HCT116 (cell line): ENCODE measurements around the gene WFDC5. TPM values are rescaled to one million over a fixed set of nuclear protein-coding genes. Genes with fewer than 3 reads are reported as not detected.

Experiments
- ATAC-seq: fragments of 200-7000 bp; cut with Tn5 transposase; 2 replicates; pipeline ENCODE4 v1.9.1; 2020; ENCODE audit warnings: mild to moderate bottlenecking, moderate library complexity
- BruUV-seq: library from RNA; stranded (reverse); fragments of 400-500 nt; replicated peaks from 2 replicates; lab custom pipeline; 2021; lab: Mats Ljungman, UMichigan
- CTCF ChIA-PET: fragments of 300-600 bp; sonication (Branson Sonifier 250); formaldehyde crosslinking; loops from one replicate; lab custom pipeline; 2021; ENCODE audit warnings: antibody characterized with exemption; lab: Charles Lee
- POLR2A ChIA-PET: fragments of 300-600, 350-600 bp; sonication (Branson Sonifier 250); formaldehyde crosslinking; loops from one replicate; lab custom pipeline; 2021; ENCODE audit warnings: antibody characterized with exemption; lab: Charles Lee
- RAD21 ChIA-PET, 2 experiments: fragments of 300-600 bp; sonication (Branson Sonifier 250); formaldehyde crosslinking; loops; one replicate each; lab custom pipeline; 2023; ENCODE audit warnings: low total read pairs in 2 of 2; ENCODE audit not compliant: uncharacterized antibody in 2 of 2, unreplicated experiment in 2 of 2, low non-redundant PET in 1 of 2; lab: Charles Lee
- DNase-seq: peaks from one replicate; pipeline ENCODE4 v3.0.0-alpha.2; 2010; ENCODE audit warnings: low read depth, low spot score
- H2AFZ ChIP-seq: fragments of 200-600 bp; shearing (Covaris generic), sonication (generic); 2 replicates; pipeline ENCODE4 v1.6.1; 2017; ENCODE audit warnings: low read depth, mixed run types, mixed read lengths, antibody characterized with exemption, low read length; ENCODE audit not compliant: poor library complexity, severe bottlenecking
- H3K27ac ChIP-seq: 2 replicates; pipeline ENCODE4 v1.5.1; 2012; ENCODE audit warnings: low read depth, low read length
- H3K27me3 ChIP-seq: fragments of 200-600 bp; sonication (generic); 2 replicates; pipeline ENCODE4 v1.6.1; 2016; ENCODE audit warnings: mixed run types, low read length, mixed read lengths; ENCODE audit not compliant: insufficient read depth
- H3K36me3 ChIP-seq, 2 experiments: fragments of 200-500 bp in 1 of 2; fragments of 200-600 bp in 1 of 2; sonication (Bioruptor generic) in 1 of 2; sonication (generic) in 1 of 2; 2 replicates each; pipeline versions ENCODE4 v1.5.1 to v1.6.1; 2014 to 2016; ENCODE audit warnings: low read length in 2 of 2, inconsistent platforms in 1 of 2, mixed read lengths in 1 of 2, mixed run types in 1 of 2; ENCODE audit not compliant: insufficient read depth in 2 of 2, control insufficient read depth in 1 of 2
- H3K4me1 ChIP-seq, 2 experiments: fragments of 200-600 bp in 1 of 2; sonication (generic) in 1 of 2; 2 replicates each; pipeline versions ENCODE4 v1.5.1 to v1.6.1; 2012 to 2017; ENCODE audit warnings: low read length in 2 of 2, inconsistent platforms in 1 of 2, mild to moderate bottlenecking in 1 of 2, mixed read lengths in 1 of 2, mixed run types in 1 of 2, moderate library complexity in 1 of 2; ENCODE audit not compliant: insufficient read depth in 2 of 2, control insufficient read depth in 1 of 2
- H3K4me2 ChIP-seq: fragments of 200-600 bp; sonication (generic); 2 replicates; pipeline ENCODE4 v1.6.1; 2017; ENCODE audit warnings: mixed run types, low read length, mixed read lengths
- H3K4me3 ChIP-seq, 2 experiments: fragments of 200-600 bp in 1 of 2; sonication (generic) in 1 of 2; replicated peaks in 1 of 2; 2 replicates each; pipeline ENCODE4 v1.5.1; 2011 to 2016; ENCODE audit warnings: low read length in 2 of 2, control low read depth in 1 of 2, low read depth in 1 of 2, mild to moderate bottlenecking in 1 of 2, mixed read lengths in 1 of 2, mixed run types in 1 of 2
- H3K79me2 ChIP-seq: fragments of 200-600 bp; sonication (generic); 2 replicates; pipeline ENCODE4 v1.6.1; 2017; ENCODE audit warnings: mild to moderate bottlenecking, mixed run types, low read length, moderate library complexity, mixed read lengths; ENCODE audit not compliant: insufficient read depth
- H3K9ac ChIP-seq: fragments of 200-600 bp; sonication (generic); 2 replicates; pipeline ENCODE4 v1.6.1; 2016; ENCODE audit warnings: low read length, mixed read lengths
- H3K9me2 ChIP-seq: fragments of 200-600 bp; sonication (generic), shearing (Covaris generic); 2 replicates; pipeline ENCODE4 v1.6.1; 2017; ENCODE audit warnings: mixed run types, mild to moderate bottlenecking, moderate library complexity; ENCODE audit not compliant: insufficient read depth
- H3K9me3 ChIP-seq, 2 experiments: fragments of 200-500 bp in 1 of 2; fragments of 200-600 bp in 1 of 2; sonication (Bioruptor generic) in 1 of 2; sonication (generic) in 1 of 2; 2 replicates each; pipeline ENCODE4 v1.6.1; 2014 to 2017; ENCODE audit warnings: low read length in 2 of 2, mixed read lengths in 2 of 2, inconsistent platforms in 1 of 2, low read depth in 1 of 2, mild to moderate bottlenecking in 1 of 2, mixed run types in 1 of 2, moderate library complexity in 1 of 2; ENCODE audit not compliant: control insufficient read depth in 1 of 2, insufficient read depth in 1 of 2
- H4K20me1 ChIP-seq: fragments of 200-600 bp; sonication (generic), shearing (Covaris generic); 2 replicates; pipeline ENCODE4 v1.6.1; 2017; ENCODE audit warnings: mixed run types, mild to moderate bottlenecking, moderate library complexity; ENCODE audit not compliant: insufficient read depth
- EGR1 ChIP-seq: IDR thresholded peaks from 2 replicates; pipeline ENCODE4 v1.6.1; 2012; ENCODE audit warnings: low read depth
- ELF1 ChIP-seq: IDR thresholded peaks from 2 replicates; pipeline ENCODE4 v1.6.1; 2012; ENCODE audit warnings: low read depth, borderline replicate concordance
- EZH2phosphoT487 ChIP-seq: fragments of 200-600 bp; IDR thresholded peaks from 2 replicates; pipeline ENCODE4 v1.6.1; 2018; ENCODE audit warnings: antibody characterized with exemption, borderline replicate concordance
- SRF ChIP-seq: IDR thresholded peaks from 2 replicates; pipeline ENCODE4 v1.6.1; 2012; ENCODE audit warnings: low read depth
- YY1 ChIP-seq: IDR thresholded peaks from 2 replicates; pipeline ENCODE4 v1.6.1; 2011; ENCODE audit warnings: low read length, low read depth, moderate library complexity, mild to moderate bottlenecking; ENCODE audit not compliant: insufficient replicate concordance; ENCODE audit errors: extremely low read depth
- ZFX ChIP-seq: fragments of 450-650 bp; IDR thresholded peaks from 2 replicates; pipeline ENCODE4 v1.6.1; 2017
- ZNF274 ChIP-seq: fragments of 200-500 bp; sonication (Bioruptor generic); IDR thresholded peaks from 2 replicates; pipeline ENCODE4 v1.6.1; 2014; ENCODE audit warnings: mild to moderate bottlenecking, low read depth, low read length, inconsistent platforms
- intact Hi-C: fragments of 100-400 bp; cut with micrococcal nuclease; formaldehyde crosslinking; loops from 2 replicates; pipeline ENCODE4 v1.10.0; 2022
- total RNA-seq: library from RNA; stranded (reverse); gene quantifications from one replicate; pipeline ENCODE4 v1.2.1, GENCODE V29; 2021; ENCODE audit not compliant: unreplicated experiment
- TF ChIP-seq, protein P1 (sequence below): IDR thresholded peaks from 2 replicates; pipeline ENCODE4 v1.6.1; 2012
- TF ChIP-seq, protein P2 (sequence below), 3 experiments: fragments of 200-600 bp in 1 of 3; sonication (generic) in 1 of 3; IDR thresholded peaks in 2 of 3; conservative IDR thresholded peaks in 1 of 3; 2 replicates each; pipeline ENCODE4 v1.5.1; 2012 to 2017; ENCODE audit warnings: low read depth in 2 of 3, low read length in 2 of 3, antibody characterized with exemption in 1 of 3, borderline replicate concordance in 1 of 3, control low read depth in 1 of 3, mild to moderate bottlenecking in 1 of 3, mixed read lengths in 1 of 3, mixed run types in 1 of 3, moderate library complexity in 1 of 3; ENCODE audit not compliant: insufficient read depth in 1 of 3

Gene WFDC5
- total RNA-seq, 1 experiment from 2014 or later, result not detected

DNA sequence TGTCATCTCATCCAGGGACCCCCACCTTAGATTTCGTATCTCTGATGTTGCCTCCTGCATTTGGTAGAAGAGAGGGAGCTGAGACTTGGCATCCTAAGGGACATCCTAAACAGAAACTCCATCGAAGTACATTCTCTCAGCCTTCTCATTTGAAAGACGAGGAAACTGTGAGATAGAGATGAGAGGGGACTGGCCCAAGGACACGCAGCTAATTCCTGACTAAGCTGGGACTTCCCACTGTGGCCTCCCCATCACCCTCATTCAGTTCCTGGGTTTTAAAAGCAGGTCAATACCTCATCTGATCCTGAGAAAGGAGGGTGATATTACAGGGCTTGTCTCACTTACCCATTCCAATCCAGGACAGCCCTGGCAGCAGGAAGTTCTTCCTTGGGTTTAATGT lies 855 bp upstream of the WFDC5 start:
- H3K4me2 ChIP-seq, result no peak overlapping the region
- H3K4me3 ChIP-seq, result no peak overlapping the region
- no peaks in the 10 kb centered on the region for H3K36me3 ChIP-seq
- POLR2A ChIA-PET, result no interaction called here
- H3K9me3 ChIP-seq, result no peaks in the 10 kb centered on the region
- TF ChIP-seq ELF1, result no peak
- TF ChIP-seq, all 23 proteins: peak for 0
- Histone ChIP-seq H3K27me3 (no peaks in the 10 kb centered on the region; the same call in 1 of the 2 replicates), H3K9ac (no peak overlapping the region), H4K20me1 (no peaks in the 10 kb centered on the region), H3K9me2 (no peaks in the 10 kb centered on the region), H3K27ac (no peak overlapping the region), H3K4me1 (0 out of 4 replicates have a peak, but pooled peaks cover 0 to 3% of the 10 kb centered on the region in 2 experiments), H3K79me2 (no peaks in the 10 kb centered on the region), H2AFZ (no peak overlapping the region)
- no TSS peak for BruUV-seq
- no peak for ATAC-seq
- DNase-seq, result no peak
- CTCF ChIA-PET, result interaction anchor here (1.2 kb wide), 2 partner anchors 72 to 176 kb away, joined by 3 to 4 read pairs; no protein-coding TSS in a partner anchor
- intact Hi-C loops, result no loop called here
- RAD21 ChIA-PET, result no interaction called here

DNA sequence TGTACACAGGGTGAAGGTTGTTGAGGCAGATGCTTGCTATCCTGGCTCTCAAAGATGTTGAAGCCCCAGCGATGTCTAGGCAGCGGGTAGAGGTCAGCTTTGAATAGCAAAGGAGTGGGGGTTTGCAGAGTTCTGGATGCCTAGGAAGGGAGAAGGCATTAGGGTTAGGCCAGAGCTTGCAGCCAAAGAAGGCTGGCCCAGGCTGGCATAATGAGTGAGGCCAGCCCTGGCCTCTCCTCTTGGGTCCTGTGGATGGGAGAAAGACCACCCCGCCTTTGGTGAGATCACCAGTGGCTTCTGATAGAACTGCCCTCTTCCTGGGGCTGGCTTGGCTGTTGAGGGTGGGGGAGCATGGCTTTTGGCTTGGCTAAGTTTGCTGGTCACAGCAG lies 406 bp upstream of the WFDC5 start:
- CTCF ChIA-PET, result interaction anchor here (1.2 kb wide), 2 partner anchors 71 to 177 kb away, joined by 3 to 4 read pairs; no protein-coding TSS in a partner anchor
- no peak overlapping the region for H3K4me3 ChIP-seq
- POLR2A ChIA-PET, result no interaction called here
- no peaks in the 10 kb centered on the region for H4K20me1 ChIP-seq
- H3K27ac ChIP-seq, result no peak overlapping the region
- H3K4me2 ChIP-seq, result no peak overlapping the region
- intact Hi-C loops, result no loop called here
- DNase-seq (no peak), ATAC-seq (no peak)
- H3K27me3 ChIP-seq, result no peaks in the 10 kb centered on the region; the same call in 1 of the 2 replicates
- BruUV-seq, result no TSS peak
- H3K9me2 ChIP-seq, result no peaks in the 10 kb centered on the region
- H3K36me3 ChIP-seq, result no peaks in the 10 kb centered on the region
- RAD21 ChIA-PET, result no interaction called here
- H3K9ac ChIP-seq, result no peak overlapping the region
- no peaks in the 10 kb centered on the region for H3K9me3 ChIP-seq
- TF ChIP-seq EGR1 (no peak), SRF (no peak), ELF1 (no peak), YY1 (no peak), EZH2phosphoT487 (no peak), ZFX (no peak), ZNF274 (no peak)
- TF ChIP-seq, protein P1, sequence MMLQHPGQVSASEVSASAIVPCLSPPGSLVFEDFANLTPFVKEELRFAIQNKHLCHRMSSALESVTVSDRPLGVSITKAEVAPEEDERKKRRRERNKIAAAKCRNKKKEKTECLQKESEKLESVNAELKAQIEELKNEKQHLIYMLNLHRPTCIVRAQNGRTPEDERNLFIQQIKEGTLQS, result no peak
- TF ChIP-seq, protein P2, sequence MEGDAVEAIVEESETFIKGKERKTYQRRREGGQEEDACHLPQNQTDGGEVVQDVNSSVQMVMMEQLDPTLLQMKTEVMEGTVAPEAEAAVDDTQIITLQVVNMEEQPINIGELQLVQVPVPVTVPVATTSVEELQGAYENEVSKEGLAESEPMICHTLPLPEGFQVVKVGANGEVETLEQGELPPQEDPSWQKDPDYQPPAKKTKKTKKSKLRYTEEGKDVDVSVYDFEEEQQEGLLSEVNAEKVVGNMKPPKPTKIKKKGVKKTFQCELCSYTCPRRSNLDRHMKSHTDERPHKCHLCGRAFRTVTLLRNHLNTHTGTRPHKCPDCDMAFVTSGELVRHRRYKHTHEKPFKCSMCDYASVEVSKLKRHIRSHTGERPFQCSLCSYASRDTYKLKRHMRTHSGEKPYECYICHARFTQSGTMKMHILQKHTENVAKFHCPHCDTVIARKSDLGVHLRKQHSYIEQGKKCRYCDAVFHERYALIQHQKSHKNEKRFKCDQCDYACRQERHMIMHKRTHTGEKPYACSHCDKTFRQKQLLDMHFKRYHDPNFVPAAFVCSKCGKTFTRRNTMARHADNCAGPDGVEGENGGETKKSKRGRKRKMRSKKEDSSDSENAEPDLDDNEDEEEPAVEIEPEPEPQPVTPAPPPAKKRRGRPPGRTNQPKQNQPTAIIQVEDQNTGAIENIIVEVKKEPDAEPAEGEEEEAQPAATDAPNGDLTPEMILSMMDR (IDR thresholded peaks at IDR 0.05 in 2 of 3, conservative IDR thresholded peaks at IDR 0.05 in 1 of 3; ENCODE audit: borderline replicate concordance in 1 of 3, insufficient read depth in 1 of 3, low read depth in 2 of 3, low read length in 2 of 3), result no peak
- H3K4me1 ChIP-seq, result 0 out of 4 replicates have a peak, but pooled peaks cover 0 to 3% of the 10 kb centered on the region in 2 experiments
- H2AFZ ChIP-seq, result no peak overlapping the region
- no peaks in the 10 kb centered on the region for H3K79me2 ChIP-seq
